Endodermal cell (in vitro differentiated cells): ENCODE measurements around the gene OMA1. TPM values are rescaled to one million over a fixed set of nuclear protein-coding genes. Genes with fewer than 3 reads are reported as not detected.

Experiments
- DNase-seq: peaks from one replicate; pipeline ENCODE4 v3.0.0-alpha.2; 2017
- H3K27ac ChIP-seq: 2 replicates; pipeline ENCODE4 v1.5.1; 2013; ENCODE audit warnings: mild to moderate bottlenecking, low read depth, low read length, moderate library complexity
- H3K27me3 ChIP-seq: 2 replicates; pipeline ENCODE4 v1.6.1; 2013; ENCODE audit warnings: mild to moderate bottlenecking, low read length, moderate library complexity; ENCODE audit not compliant: insufficient read depth, control insufficient read depth, poor library complexity, severe bottlenecking
- H3K36me3 ChIP-seq: 2 replicates; pipeline ENCODE4 v1.7.0; 2013; ENCODE audit warnings: mild to moderate bottlenecking, low read length, moderate library complexity; ENCODE audit not compliant: control insufficient read depth, insufficient read depth
- H3K4me1 ChIP-seq: one replicate; pipeline ENCODE4 v1.7.0; 2013; ENCODE audit warnings: low read length; ENCODE audit not compliant: control insufficient read depth, insufficient read depth
- H3K4me3 ChIP-seq: 2 replicates; pipeline ENCODE4 v1.5.1; 2013; ENCODE audit warnings: mild to moderate bottlenecking, low read length, moderate library complexity
- H3K9ac ChIP-seq: 2 replicates; pipeline ENCODE4 v1.6.1; 2013; ENCODE audit warnings: mild to moderate bottlenecking, low read length, moderate library complexity; ENCODE audit not compliant: poor library complexity, severe bottlenecking; ENCODE audit errors: extremely low read depth
- H3K9me3 ChIP-seq: 2 replicates; pipeline ENCODE4 v1.6.1; 2013; ENCODE audit warnings: mild to moderate bottlenecking, low read length, moderate library complexity; ENCODE audit not compliant: control insufficient read depth
- H3K27ac Mint-ChIP-seq: 2 replicates; pipeline ENCODE4 v1.8.0; 2020; ENCODE audit warnings: mixed read lengths
- H3K27me3 Mint-ChIP-seq: 2 replicates; pipeline ENCODE4 v1.8.0; 2021; ENCODE audit warnings: mild to moderate bottlenecking, mixed read lengths; ENCODE audit not compliant: insufficient read depth
- H3K36me3 Mint-ChIP-seq: 2 replicates; pipeline ENCODE4 v1.8.0; 2020; ENCODE audit warnings: low read depth, mixed read lengths
- H3K4me1 Mint-ChIP-seq: 2 replicates; pipeline ENCODE4 v1.8.0; 2020; ENCODE audit warnings: mixed read lengths
- H3K4me3 Mint-ChIP-seq: 2 replicates; pipeline ENCODE4 v1.8.0; 2020; ENCODE audit warnings: mild to moderate bottlenecking, moderate library complexity, mixed read lengths
- H3K9me3 Mint-ChIP-seq: 2 replicates; pipeline ENCODE4 v1.8.0; 2020; ENCODE audit warnings: mild to moderate bottlenecking, mixed read lengths
- WGBS, 2 experiments: methylation state at CpG; one replicate each; pipeline versions ENCODE4 v1.1.5 to v1.1.7; 2013; ENCODE audit warnings: missing lambda C conversion rate in 2 of 2, mixed read lengths in 1 of 2; ENCODE audit not compliant: insufficient coverage in 1 of 2, insufficient read length in 1 of 2; 5-methylcytosine and 5-hydroxymethylcytosine counted together
- total RNA-seq, 2 donors: library from RNA; stranded (reverse); fragmentation: NEBNext Ultra II Directional in 1 of 2; extraction: Animal tissue kit (Norgen Biotek cat#: 25700) in 1 of 2; gene quantifications; 2 replicates in 1 of 2; 3 replicates in 1 of 2; pipeline ENCODE4 v1.2.1, GENCODE V29; 2021
- TF ChIP-seq, protein P1 (sequence below): fragments of 200-600 bp; sonication (generic); conservative IDR thresholded peaks from 2 replicates; pipeline ENCODE4 v1.5.0; 2021; ENCODE audit warnings: antibody characterized with exemption, mild to moderate bottlenecking

OMA1 gene
- total RNA-seq, 2 donors from 2014 or later: 13.0 to 18.4 TPM

DNA sequence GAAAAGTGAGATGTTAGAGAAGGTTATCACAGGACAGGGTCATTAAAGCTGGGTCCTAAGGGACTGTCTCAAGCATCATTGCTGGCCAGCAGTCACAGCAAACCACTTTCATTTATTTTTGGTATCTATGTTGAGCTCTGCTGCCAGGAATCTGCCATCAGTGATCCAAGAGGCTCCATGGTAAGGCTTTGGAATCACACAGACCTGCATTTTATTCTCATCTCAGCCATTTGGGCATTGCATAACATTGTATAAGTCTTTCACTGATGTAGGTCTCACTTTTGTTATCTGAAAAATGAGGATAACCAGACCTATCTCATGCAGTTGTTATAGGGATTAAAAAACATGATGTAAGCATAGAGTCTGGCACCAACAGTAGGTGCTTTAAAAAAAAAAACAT lies 77.5 kb downstream of the OMA1 start:
- Histone ChIP-seq H3K27me3 (peaks cover 4% of the 10 kb centered on the region), H3K36me3 (no peaks in the 10 kb centered on the region), H3K27ac (no peak overlapping the region), H3K4me1 (no peaks in the 10 kb centered on the region), H3K4me3 (no peak overlapping the region), H3K9me3 (no peaks in the 10 kb centered on the region), H3K9ac (no peak overlapping the region)
- no peak overlapping the region for H3K4me3 Mint-ChIP-seq
- H3K27ac Mint-ChIP-seq: no peak overlapping the region
- no peaks in the 10 kb centered on the region for H3K9me3 Mint-ChIP-seq
- no peak for DNase-seq
- H3K27me3 Mint-ChIP-seq: peaks cover 2% of the 10 kb centered on the region
- no peaks in the 10 kb centered on the region for H3K4me1 Mint-ChIP-seq
- no peaks in the 10 kb centered on the region for H3K36me3 Mint-ChIP-seq
- TF ChIP-seq, protein P1, sequence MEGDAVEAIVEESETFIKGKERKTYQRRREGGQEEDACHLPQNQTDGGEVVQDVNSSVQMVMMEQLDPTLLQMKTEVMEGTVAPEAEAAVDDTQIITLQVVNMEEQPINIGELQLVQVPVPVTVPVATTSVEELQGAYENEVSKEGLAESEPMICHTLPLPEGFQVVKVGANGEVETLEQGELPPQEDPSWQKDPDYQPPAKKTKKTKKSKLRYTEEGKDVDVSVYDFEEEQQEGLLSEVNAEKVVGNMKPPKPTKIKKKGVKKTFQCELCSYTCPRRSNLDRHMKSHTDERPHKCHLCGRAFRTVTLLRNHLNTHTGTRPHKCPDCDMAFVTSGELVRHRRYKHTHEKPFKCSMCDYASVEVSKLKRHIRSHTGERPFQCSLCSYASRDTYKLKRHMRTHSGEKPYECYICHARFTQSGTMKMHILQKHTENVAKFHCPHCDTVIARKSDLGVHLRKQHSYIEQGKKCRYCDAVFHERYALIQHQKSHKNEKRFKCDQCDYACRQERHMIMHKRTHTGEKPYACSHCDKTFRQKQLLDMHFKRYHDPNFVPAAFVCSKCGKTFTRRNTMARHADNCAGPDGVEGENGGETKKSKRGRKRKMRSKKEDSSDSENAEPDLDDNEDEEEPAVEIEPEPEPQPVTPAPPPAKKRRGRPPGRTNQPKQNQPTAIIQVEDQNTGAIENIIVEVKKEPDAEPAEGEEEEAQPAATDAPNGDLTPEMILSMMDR: no peak

DNA sequence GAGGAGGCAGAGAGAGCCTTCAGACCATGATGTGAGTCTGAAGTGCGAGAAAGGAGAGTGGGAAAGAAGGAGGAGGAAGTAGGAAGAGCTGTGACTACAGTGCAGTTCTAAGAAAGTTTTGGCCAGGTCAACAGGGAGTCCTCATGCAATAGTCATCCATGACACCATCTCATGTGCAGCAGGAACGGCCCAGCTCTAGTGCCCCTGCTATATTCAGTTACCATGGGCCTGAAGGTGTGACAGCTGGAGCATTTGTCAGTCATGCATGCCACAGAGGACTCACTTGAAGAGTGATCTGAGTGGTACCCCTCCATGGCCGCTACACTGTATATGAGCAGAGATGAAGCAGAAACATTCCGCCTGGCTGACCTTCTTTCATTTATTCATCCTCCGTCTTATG lies 77.9 kb downstream of the OMA1 start:
- no peak overlapping the region for H3K27ac ChIP-seq
- Mint-ChIP-seq H3K36me3 (no peaks in the 10 kb centered on the region), H3K27ac (no peak overlapping the region), H3K27me3 (peaks cover 2% of the 10 kb centered on the region), H3K4me1 (no peaks in the 10 kb centered on the region), H3K4me3 (no peak overlapping the region), H3K9me3 (no peaks in the 10 kb centered on the region)
- H3K4me3 ChIP-seq: no peak overlapping the region
- TF ChIP-seq, protein P1: no peak
- 72 to 73% methylated on average over 5 of the region's 5 CpGs for WGBS, 2 experiments
- no peaks in the 10 kb centered on the region for H3K9me3 ChIP-seq
- no peak for DNase-seq
- no peak overlapping the region for H3K9ac ChIP-seq
- H3K27me3 ChIP-seq: peaks cover under 1% of the 10 kb centered on the region
- no peaks in the 10 kb centered on the region for H3K36me3 ChIP-seq
- H3K4me1 ChIP-seq: no peaks in the 10 kb centered on the region

- Histone ChIP-seq H3K9me3 (no peaks in the 10 kb centered on the region), H3K36me3 (no peaks in the 10 kb centered on the region), H3K27me3 (no peaks in the 10 kb centered on the region), H3K27ac (no peak overlapping the region), H3K4me3 (no peak overlapping the region), H3K4me1 (no peaks in the 10 kb centered on the region), H3K9ac (no peak overlapping the region)
- no peak overlapping the region for H3K4me3 Mint-ChIP-seq
- H3K36me3 Mint-ChIP-seq: no peaks in the 10 kb centered on the region
- H3K9me3 Mint-ChIP-seq: no peaks in the 10 kb centered on the region
- peaks cover 4% of the 10 kb centered on the region for H3K4me1 Mint-ChIP-seq
- peak; percentile 60 for DNase-seq
- no peak overlapping the region for H3K27ac Mint-ChIP-seq
- H3K27me3 Mint-ChIP-seq: peaks cover 2% of the 10 kb centered on the region
- TF ChIP-seq, protein P1: no peak
- 88 to 96% methylated on average over 4 to 6 of the region's 6 CpGs for WGBS, 2 experiments
Measured at GRCh38 chr1:58466630-58467241, 79.8 kb downstream of the OMA1 start.
